Testis (tissue), 3 donors: ENCODE measurements around the gene CTIF. TPM values are rescaled to one million over a fixed set of nuclear protein-coding genes. Genes with fewer than 3 reads are reported as not detected.
"Not testable (repeated sequence)": the region's sequence is repeated elsewhere in the genome, so short reads cannot be mapped to it uniquely, and the experiment has no call there.

Experiments
- DNase-seq: peaks from one replicate; pipeline ENCODE4 v3.0.0-alpha.2; 2019
- H3K27ac ChIP-seq, 2 donors: fragments of 200-600 bp; sonication (generic); one replicate each; pipeline ENCODE4 v1.5.1; 2019
- H3K27me3 ChIP-seq: fragments of 200-600 bp; sonication (generic); one replicate; pipeline ENCODE4 v1.5.1; 2019
- H3K36me3 ChIP-seq: fragments of 200-600 bp; sonication (generic); one replicate; pipeline ENCODE4 v1.5.1; 2017; ENCODE audit warnings: low read depth; ENCODE audit errors: missing control alignments
- H3K4me1 ChIP-seq: fragments of 200-600 bp; sonication (generic); one replicate; pipeline ENCODE4 v1.5.1; 2019
- H3K4me3 ChIP-seq, 2 donors: fragments of 200-600 bp; sonication (generic); one replicate each; pipeline ENCODE4 v1.5.1; 2017 to 2019
- H3K9me3 ChIP-seq: fragments of 200-600 bp; sonication (generic); one replicate; pipeline ENCODE4 v1.5.1; 2017
- POLR2A ChIP-seq: fragments of 450-650 bp; IDR thresholded peaks from one replicate; pipeline ENCODE4 v1.6.1; 2017; ENCODE audit warnings: antibody characterized with exemption, mild to moderate bottlenecking, moderate library complexity
- WGBS, 2 donors: methylation state at CpG; one replicate each; pipeline ENCODE4 v1.1.5; 2018; 5-methylcytosine and 5-hydroxymethylcytosine counted together
- intact Hi-C: fragments of 100-400 bp; cut with DNase I; formaldehyde crosslinking; loops from one replicate; pipeline ENCODE4 v1.15.1; 2023; ENCODE audit warnings: low total_unique reads
- polyA plus RNA-seq: library from polyadenylated mRNA; stranded (reverse); fragments of 350-450 nt; fragmentation: Illumina TruSeq; extraction: RNeasy Lipid Tissue Mini Kit (QIAGEN cat#74804); gene quantifications from one replicate; pipeline ENCODE4 v1.2.3, GENCODE V29; 2014; ENCODE audit warnings: low read depth, low replicate concordance; ENCODE audit not compliant: insufficient read depth
- total RNA-seq, 2 donors: library from RNA; depleted of rRNA; stranded (reverse); fragments of >200 nt; gene quantifications; one replicate each; pipeline ENCODE4 v1.2.3, GENCODE V29; 2016
- TF ChIP-seq, protein P1 (sequence below), 3 experiments: fragments of 450-650 bp in 2 of 3; fragments of 200-600 bp in 1 of 3; sonication (generic) in 1 of 3; IDR thresholded peaks; one replicate each; pipeline ENCODE4 v1.5.1; 2016 to 2019; ENCODE audit warnings: antibody characterized with exemption in 3 of 3, mild to moderate bottlenecking in 2 of 3, moderate library complexity in 1 of 3

CTIF gene
- total and polyA plus RNA-seq, 3 donors from 2014 or later = 33.8 to 41.5 (median 35.6) TPM

DNA sequence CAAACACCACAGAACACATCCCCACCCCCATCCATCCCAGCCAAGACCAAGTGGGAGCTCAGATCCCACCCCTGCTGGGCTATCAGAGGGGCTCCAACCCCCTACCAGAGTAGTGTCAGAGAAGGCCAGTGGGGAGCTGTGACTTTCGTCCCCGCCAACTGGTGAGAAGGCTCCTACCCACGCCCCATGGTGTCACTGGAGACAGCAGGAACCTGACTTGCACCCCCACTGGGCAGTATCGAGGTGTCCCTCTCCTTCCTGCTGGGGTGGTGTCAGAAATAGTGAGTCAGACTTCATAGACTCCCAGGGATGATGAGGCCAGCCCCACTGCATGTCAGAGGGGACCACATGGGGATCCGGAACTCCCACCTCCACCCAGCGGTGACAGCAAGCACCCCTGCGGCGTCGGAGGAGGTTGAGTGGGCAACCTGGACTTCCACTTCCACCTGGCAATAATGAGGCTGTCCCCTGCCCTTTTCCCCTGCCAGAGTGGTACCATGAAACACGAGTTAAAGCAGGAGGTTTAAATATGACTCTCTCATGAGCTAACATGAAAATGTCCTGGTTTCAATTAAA lies 106.7 kb downstream of the CTIF start:
- no peak overlapping the region for H3K27ac ChIP-seq
- H3K4me3 ChIP-seq = no peak overlapping the region
- 88 to 96% methylated on average over 6 to 10 of the region's 10 CpGs for WGBS, 2 donors
- H3K27me3 ChIP-seq = no peaks in the 10 kb centered on the region
- no peaks in the 10 kb centered on the region for H3K36me3 ChIP-seq
- H3K4me1 ChIP-seq = no peaks in the 10 kb centered on the region
- intact Hi-C loops = no loop called here
- no peak for TF ChIP-seq POLR2A
- TF ChIP-seq, protein P1, sequence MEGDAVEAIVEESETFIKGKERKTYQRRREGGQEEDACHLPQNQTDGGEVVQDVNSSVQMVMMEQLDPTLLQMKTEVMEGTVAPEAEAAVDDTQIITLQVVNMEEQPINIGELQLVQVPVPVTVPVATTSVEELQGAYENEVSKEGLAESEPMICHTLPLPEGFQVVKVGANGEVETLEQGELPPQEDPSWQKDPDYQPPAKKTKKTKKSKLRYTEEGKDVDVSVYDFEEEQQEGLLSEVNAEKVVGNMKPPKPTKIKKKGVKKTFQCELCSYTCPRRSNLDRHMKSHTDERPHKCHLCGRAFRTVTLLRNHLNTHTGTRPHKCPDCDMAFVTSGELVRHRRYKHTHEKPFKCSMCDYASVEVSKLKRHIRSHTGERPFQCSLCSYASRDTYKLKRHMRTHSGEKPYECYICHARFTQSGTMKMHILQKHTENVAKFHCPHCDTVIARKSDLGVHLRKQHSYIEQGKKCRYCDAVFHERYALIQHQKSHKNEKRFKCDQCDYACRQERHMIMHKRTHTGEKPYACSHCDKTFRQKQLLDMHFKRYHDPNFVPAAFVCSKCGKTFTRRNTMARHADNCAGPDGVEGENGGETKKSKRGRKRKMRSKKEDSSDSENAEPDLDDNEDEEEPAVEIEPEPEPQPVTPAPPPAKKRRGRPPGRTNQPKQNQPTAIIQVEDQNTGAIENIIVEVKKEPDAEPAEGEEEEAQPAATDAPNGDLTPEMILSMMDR (IDR thresholded peaks at IDR 0.05) = no peak
- H3K9me3 ChIP-seq = no peaks in the 10 kb centered on the region
- DNase-seq = no peak

DNA sequence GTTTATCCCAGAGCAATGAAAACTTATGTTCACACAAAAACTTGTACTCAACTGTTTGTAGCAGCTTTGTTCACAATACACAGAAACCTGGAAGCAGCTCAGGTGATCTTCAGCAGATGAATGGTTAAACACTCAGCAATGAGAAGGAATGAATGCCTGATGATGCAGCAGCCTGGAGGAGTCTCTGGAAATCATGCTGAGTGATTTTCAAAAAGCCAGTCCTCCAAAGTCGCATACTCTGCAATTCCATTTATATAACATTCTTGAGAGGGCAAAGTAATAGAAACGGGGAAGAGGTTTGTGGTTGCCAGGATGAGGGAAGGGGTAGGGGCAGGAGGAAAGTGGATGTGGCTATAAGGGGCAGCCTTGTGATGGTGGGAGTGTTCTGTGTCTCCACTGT lies 108.1 kb downstream of the CTIF start:
- TF ChIP-seq, protein P1 (IDR thresholded peaks at IDR 0.05) = no peak
- TF ChIP-seq POLR2A = no peak
- 64 to 79% methylated on average over 2 of the region's 2 CpGs for WGBS, 2 donors
- intact Hi-C loops = no loop called here
- H3K4me1 ChIP-seq = no peaks in the 10 kb centered on the region
- no peak overlapping the region for H3K27ac ChIP-seq
- no peak for DNase-seq
- no peaks in the 10 kb centered on the region for H3K36me3 ChIP-seq
- H3K4me3 ChIP-seq = no peak overlapping the region
- H3K9me3 ChIP-seq = no peaks in the 10 kb centered on the region
- no peaks in the 10 kb centered on the region for H3K27me3 ChIP-seq

DNA sequence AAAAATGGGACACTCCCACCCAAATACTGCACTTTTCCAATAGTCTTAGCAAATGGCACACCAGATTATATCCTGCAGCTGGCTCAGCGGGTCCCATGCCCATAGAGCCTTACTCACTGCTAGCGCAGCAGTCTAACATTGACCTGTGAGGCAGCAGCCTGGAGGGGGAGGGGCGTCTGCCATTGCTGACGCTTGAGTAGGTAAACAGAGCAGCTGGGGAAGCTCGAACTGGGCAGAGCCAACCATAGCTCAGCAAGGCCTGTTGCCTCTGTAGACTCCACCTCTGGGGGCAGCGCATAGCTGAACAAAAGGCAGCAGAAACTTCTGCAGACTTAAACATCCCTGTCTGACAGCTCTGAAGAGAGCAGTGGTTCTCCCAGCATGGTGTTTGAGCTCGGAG lies 110.4 kb downstream of the CTIF start:
- 87% methylated on average over 7 of the region's 7 CpGs; no CpG with 5 or more reads in 1 of the 2 donors for WGBS, 2 donors
- H3K4me3 ChIP-seq = no peak overlapping the region
- H3K4me1 ChIP-seq = no peaks in the 10 kb centered on the region
- no peaks in the 10 kb centered on the region for H3K27me3 ChIP-seq
- TF ChIP-seq POLR2A = no peak
- H3K27ac ChIP-seq = no peak overlapping the region
- no peaks in the 10 kb centered on the region for H3K36me3 ChIP-seq
- no peak for DNase-seq
- intact Hi-C loops = no loop called here
- no peaks in the 10 kb centered on the region for H3K9me3 ChIP-seq

DNA sequence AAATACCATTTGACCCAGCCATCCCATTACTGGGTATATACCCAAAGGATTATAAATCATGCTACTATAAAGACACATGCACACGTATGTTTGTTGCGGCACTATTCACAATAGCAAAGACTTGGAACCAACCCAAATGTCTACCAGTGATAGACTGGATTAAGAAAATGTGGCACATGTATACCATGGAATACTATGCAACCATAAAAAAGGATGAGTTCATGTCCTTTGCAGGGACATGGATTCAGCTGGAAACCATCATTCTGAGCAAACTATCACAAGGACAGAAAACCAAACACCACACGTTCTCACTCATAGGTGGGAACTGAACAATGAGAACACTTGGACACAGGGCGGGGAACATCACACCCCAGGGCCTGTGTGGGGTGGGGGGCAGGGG lies 115.8 kb downstream of the CTIF start:
- H3K4me3 ChIP-seq, DNase-seq, H3K36me3 ChIP-seq, H3K4me1 ChIP-seq, intact Hi-C loops, H3K27ac ChIP-seq, H3K27me3 ChIP-seq, H3K9me3 ChIP-seq: not testable (repeated sequence)
- WGBS, 2 donors = 85 to 89% methylated on average over 4 of the region's 4 CpGs

DNA sequence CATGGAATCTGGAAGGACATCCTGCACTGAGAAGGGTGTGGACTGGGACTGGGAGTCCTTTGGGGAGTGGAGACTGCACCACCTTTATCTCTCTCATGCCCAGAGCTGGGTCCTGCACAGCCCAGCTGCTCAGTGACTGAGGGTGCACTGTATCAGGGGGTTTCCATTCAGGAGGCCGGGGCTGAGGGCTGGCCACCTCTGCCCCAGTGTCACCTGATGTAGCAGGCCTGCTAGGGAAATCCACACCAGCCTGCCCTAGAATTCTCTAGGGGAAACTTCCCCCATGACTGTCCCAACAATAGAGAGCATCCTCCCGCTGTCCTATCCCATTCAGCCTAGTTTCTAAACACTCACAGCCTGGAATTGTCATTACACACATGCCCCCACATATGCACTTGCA lies 116.7 kb downstream of the CTIF start:
- intact Hi-C loops = no loop called here
- 73 to 80% methylated on average over 1 to 2 of the region's 2 CpGs for WGBS, 2 donors
- no peak overlapping the region for H3K4me3 ChIP-seq
- DNase-seq = no peak
- peaks cover 4% of the 10 kb centered on the region for H3K4me1 ChIP-seq
- H3K9me3 ChIP-seq = no peaks in the 10 kb centered on the region
- no peaks in the 10 kb centered on the region for H3K27me3 ChIP-seq
- H3K27ac ChIP-seq = no peak overlapping the region
- H3K36me3 ChIP-seq = no peaks in the 10 kb centered on the region
- TF ChIP-seq, protein P1 (IDR thresholded peaks at IDR 0.05) = no peak
- TF ChIP-seq POLR2A = no peak

DNA sequence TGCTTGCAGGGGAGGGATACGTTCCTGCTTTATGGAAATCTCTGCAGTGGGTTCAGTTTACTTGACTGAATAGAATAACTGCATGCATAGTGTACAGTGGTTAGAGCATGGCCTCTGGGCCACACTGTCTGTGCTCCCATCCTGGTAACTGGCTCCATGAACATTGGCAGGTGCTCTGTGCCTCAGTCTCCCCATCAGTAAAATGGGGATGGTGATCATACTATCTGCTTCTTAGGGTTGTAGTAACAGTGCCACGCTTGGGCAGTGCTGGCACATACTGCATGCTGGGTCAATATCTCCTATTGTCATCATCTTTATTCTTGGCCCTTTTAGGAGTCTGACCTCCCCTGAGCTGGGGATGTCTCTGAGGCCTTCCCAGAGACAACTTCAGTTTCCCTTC lies 117.3 kb downstream of the CTIF start:
- no peak for DNase-seq
- H3K27ac ChIP-seq = no peak overlapping the region
- H3K27me3 ChIP-seq = no peaks in the 10 kb centered on the region
- H3K9me3 ChIP-seq = no peaks in the 10 kb centered on the region
- H3K4me3 ChIP-seq = no peak overlapping the region
- TF ChIP-seq, protein P1 (IDR thresholded peaks at IDR 0.05) = no peak
- no peak for TF ChIP-seq POLR2A
- no peaks in the 10 kb centered on the region for H3K36me3 ChIP-seq
- peaks cover 11% of the 10 kb centered on the region for H3K4me1 ChIP-seq
- 65 to 90% methylated on average over 1 to 2 of the region's 2 CpGs for WGBS, 2 donors
- intact Hi-C loops = no loop called here
